Measurements from ENCODE around the gene AP5B1.
"Not testable (repeated sequence)": the region's sequence is repeated elsewhere in the genome, so short reads cannot be mapped to it uniquely, and the experiment has no call there.

The AP5B1 gene

DNA sequence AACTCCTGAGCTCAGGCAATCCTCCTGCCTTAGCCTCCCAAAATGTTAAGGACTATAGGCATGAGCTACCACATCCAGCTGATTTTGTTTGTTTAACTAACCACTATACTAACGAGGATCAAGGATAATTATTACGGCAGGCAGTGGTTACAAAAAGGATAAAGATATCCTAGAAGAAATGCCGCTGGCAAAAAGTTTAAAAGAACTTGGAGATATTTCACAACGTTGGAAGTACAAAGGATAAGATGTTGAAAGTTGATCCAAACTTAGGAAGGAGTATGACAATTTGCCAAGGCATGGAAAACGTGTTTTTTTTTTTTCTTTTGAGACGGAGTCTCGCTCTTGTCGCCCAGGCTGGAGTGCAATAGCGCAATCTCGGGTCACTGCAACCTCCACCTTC lies 13.4 kb downstream of the AP5B1 start:
- no peak for DNase-seq (ENCODE audit: low read depth, low spot score)

GRCh38 chr11:65766535-65766934 lies 14.2 kb downstream of the AP5B1 start:
- no peak for DNase-seq (ENCODE audit: low read depth, low spot score)

- DNase-seq (ENCODE audit: low read depth, low spot score): no peak
Measured at GRCh38 chr11:65764434-65764833, 16.3 kb downstream of the AP5B1 start.

DNA sequence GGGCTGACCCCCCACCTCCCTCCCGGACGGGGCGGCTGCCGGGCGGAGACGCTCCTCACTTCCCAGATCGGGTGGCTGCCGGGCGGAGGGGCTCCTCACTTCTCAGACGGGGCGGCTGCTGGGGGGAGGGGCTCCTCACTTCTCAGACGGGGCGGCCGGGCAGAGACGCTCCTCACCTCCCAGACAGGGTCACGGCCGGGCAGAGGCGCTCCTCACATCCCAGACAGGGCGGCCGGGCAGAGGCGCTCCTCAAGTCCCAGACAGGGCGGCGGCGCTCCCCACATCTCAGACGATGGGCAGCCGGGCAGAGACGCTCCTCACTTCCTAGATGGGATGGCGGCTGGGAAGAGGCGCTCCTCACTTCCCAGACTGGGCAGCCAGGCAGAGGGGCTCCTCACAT lies 18.0 kb downstream of the AP5B1 start:
- DNase-seq (ENCODE audit: low read depth, low spot score): not testable (repeated sequence)

DNA sequence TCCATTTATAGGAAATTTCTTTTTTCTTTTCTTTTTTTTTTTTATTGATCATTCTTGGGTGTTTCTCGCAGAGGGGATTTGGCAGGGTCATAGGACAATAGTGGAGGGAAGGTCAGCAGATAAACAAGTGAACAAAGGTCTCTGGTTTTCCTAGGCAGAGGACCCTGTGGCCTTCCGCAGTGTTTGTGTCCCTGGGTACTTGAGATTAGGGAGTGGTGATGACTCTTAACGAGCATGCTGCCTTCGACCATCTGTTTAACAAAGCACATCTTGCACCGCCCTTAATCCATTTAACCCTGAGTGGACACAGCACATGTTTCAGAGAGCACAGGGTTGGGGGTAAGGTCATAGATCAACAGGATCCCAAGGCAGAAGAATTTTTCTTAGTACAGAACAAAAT lies 18.6 kb downstream of the AP5B1 start:
- DNase-seq (ENCODE audit: low read depth, low spot score): not testable (repeated sequence)

GRCh38 chr11:65745049-65745448 lies 35.7 kb downstream of the AP5B1 start:
- no peak for DNase-seq (ENCODE audit: low read depth, low spot score)

DNA sequence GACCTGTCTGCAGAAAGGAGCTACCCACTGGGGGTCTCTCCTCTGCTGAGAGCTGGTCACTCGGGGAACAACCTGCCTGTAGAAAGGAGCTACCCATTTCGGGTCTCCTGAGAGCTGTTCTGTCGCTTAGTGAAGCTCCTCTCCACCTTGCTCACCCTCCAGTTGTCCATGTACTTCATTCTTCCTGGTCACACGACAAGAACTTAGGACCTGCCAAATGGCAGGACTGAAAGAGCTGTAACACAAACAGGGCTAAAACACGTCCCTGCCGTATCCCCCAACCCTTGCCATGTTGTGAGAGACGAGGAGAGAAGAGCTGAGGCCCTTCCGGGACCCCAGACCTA lies 36.1 kb downstream of the AP5B1 start:
- no peak for DNase-seq (ENCODE audit: low read depth, low spot score)

GRCh38 chr11:65744026-65744698 lies 36.6 kb downstream of the AP5B1 start:
- no peak for DNase-seq (ENCODE audit: low read depth, low spot score)

- DNase-seq (ENCODE audit: low read depth, low spot score): no peak
Measured at GRCh38 chr11:65743681-65744025, 37.1 kb downstream of the AP5B1 start.

- DNase-seq (ENCODE audit: low read depth, low spot score): no peak
Measured at GRCh38 chr11:65742353-65742752, 38.4 kb downstream of the AP5B1 start.

DNA sequence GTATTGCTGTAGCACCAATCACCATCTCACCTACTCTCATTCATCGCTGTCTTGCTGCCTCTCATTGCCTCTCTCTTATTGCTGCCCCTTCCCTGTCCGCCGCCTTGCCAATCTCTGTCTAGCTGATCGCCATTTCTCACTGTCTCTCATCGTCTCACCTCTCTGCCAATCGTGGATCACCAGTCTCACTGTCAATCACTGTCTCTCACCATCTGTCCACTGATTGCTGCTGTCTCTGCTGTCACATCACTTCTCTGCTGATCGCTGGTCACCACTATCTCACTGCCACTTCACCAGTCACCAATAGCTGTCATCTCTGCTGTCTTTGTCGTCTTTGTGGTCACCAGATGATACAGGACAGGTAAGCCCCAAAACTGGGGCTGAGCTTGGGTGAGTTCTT lies 39.6 kb downstream of the AP5B1 start:
- no peak for DNase-seq (ENCODE audit: low read depth, low spot score)

- no peak for DNase-seq (ENCODE audit: low read depth, low spot score)
Measured at GRCh38 chr11:65739022-65739421, 41.8 kb downstream of the AP5B1 start.

GRCh38 chr11:65736810-65737209 lies 44.0 kb downstream of the AP5B1 start:
- no peak for DNase-seq (ENCODE audit: low read depth, low spot score)

DNA sequence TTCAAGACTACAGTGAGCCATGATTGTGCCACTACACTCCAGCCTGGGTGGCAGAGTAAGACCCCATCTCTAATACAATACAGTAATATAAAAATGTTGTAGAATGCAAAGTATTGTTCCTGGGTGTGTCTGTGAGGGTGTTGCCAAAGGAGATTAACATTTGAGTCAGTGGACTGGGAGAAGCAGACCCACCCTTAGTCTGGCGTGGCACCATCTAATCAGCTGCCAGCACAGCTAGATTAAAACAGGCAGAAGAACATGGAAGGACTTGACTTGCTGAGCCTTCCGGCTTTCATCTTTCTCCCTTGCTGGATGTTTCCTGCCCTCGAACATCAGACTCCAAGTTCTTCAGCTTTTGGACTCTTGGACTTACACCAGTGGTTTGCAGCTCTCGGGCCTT lies 45.7 kb downstream of the AP5B1 start:
- not testable (repeated sequence) for DNase-seq (ENCODE audit: low read depth, low spot score)

GRCh38 chr11:65730461-65730860 lies 50.3 kb downstream of the AP5B1 start:
- DNase-seq (ENCODE audit: low read depth, low spot score): no peak

GRCh38 chr11:65727865-65728264 lies 52.9 kb downstream of the AP5B1 start:
- no peak for DNase-seq (ENCODE audit: low read depth, low spot score)

DNA sequence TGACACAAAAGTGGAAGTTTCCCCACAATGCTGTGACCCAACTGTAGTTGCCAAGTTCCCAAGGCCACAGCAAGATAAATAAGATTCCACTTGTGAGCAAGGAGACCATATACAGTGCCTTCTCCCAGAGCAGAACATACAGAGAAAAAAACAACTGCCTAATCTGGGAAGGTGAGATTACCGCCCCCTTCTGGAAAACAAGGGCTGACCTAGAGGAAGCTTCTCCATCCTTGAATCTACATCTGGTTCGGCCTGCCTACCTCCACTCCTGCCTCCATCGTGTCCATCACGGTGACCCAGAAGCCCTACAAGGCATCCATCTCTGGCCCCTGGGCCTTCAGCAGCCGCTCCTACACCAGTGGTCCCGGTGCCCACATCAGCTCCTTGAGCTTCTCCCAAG lies 54.1 kb downstream of the AP5B1 start:
- no peak for DNase-seq (ENCODE audit: low read depth, low spot score)

Data from brain pericyte (primary cell).